Tibial artery (tissue), 4 donors: ENCODE data around the gene NDC80.
"Not testable (repeated sequence)": the region's sequence is repeated elsewhere in the genome, so short reads cannot be mapped to it uniquely, and the experiment has no call there.

Experiments
- DNase-seq, 2 donors: peaks; one replicate each; pipeline ENCODE4 v3.0.0-alpha.2; 2019
- H3K27ac ChIP-seq, 2 donors: fragments of 200-600 bp; sonication (generic) in 1 of 2; 1 replicate in 1 of 2; 2 replicates in 1 of 2; pipeline ENCODE4 v1.5.1; 2018 to 2019; ENCODE audit warnings: mild to moderate bottlenecking in 1 of 2
- H3K27me3 ChIP-seq, 2 donors: fragments of 200-600 bp; sonication (generic) in 1 of 2; one replicate each; pipeline versions ENCODE4 v1.5.1 to v1.6.0; 2016 to 2019
- H3K36me3 ChIP-seq, 3 donors: fragments of 200-600 bp; sonication (generic) in 2 of 3; one replicate each; pipeline ENCODE4 v1.5.1; 2016 to 2019; ENCODE audit warnings: mild to moderate bottlenecking in 2 of 3
- H3K4me1 ChIP-seq, 4 donors: fragments of 200-600 bp; sonication (generic) in 2 of 4; 1 replicate in 3 of 4; 2 replicates in 1 of 4; pipeline ENCODE4 v1.5.1; 2016 to 2019
- H3K4me3 ChIP-seq, 2 donors: fragments of 200-600 bp; sonication (generic) in 1 of 2; 1 replicate in 1 of 2; 2 replicates in 1 of 2; pipeline ENCODE4 v1.5.1; 2018 to 2019; ENCODE audit warnings: mild to moderate bottlenecking in 2 of 2
- H3K9me3 ChIP-seq, 3 donors: fragments of 200-600 bp; sonication (generic) in 1 of 3; one replicate each; pipeline ENCODE4 v1.5.1; 2016 to 2019
- intact Hi-C: fragments of 100-400 bp; cut with DNase I; formaldehyde crosslinking; loops from one replicate; pipeline ENCODE4 v1.15.0; 2023; ENCODE audit warnings: low total_unique reads
- TF ChIP-seq, protein P1 (sequence below), 2 experiments: fragments of 200-600 bp in 1 of 2; fragments of 450-650 bp in 1 of 2; IDR thresholded peaks; one replicate each; pipeline ENCODE4 v1.5.1; 2017 to 2019; ENCODE audit warnings: antibody characterized with exemption in 2 of 2, mild to moderate bottlenecking in 1 of 2, moderate library complexity in 1 of 2

The NDC80 gene

GRCh38 chr18:2657788-2658458 is 86.6 kb downstream of the NDC80 start:
- H3K27ac ChIP-seq = peak overlapping the region; percentile 21 to 98
- intact Hi-C loops = no loop called here
- H3K4me1 ChIP-seq = peaks cover 0 to 33% (median 14%) of the 10 kb centered on the region in 4 donors
- H3K36me3 ChIP-seq = no peaks in the 10 kb centered on the region
- no peak for DNase-seq
- no peaks in the 10 kb centered on the region for H3K27me3 ChIP-seq
- peak overlapping the region; percentile 83 to 94 for H3K4me3 ChIP-seq
- TF ChIP-seq, protein P1, sequence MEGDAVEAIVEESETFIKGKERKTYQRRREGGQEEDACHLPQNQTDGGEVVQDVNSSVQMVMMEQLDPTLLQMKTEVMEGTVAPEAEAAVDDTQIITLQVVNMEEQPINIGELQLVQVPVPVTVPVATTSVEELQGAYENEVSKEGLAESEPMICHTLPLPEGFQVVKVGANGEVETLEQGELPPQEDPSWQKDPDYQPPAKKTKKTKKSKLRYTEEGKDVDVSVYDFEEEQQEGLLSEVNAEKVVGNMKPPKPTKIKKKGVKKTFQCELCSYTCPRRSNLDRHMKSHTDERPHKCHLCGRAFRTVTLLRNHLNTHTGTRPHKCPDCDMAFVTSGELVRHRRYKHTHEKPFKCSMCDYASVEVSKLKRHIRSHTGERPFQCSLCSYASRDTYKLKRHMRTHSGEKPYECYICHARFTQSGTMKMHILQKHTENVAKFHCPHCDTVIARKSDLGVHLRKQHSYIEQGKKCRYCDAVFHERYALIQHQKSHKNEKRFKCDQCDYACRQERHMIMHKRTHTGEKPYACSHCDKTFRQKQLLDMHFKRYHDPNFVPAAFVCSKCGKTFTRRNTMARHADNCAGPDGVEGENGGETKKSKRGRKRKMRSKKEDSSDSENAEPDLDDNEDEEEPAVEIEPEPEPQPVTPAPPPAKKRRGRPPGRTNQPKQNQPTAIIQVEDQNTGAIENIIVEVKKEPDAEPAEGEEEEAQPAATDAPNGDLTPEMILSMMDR (IDR thresholded peaks at IDR 0.05) = no peak
- no peaks in the 10 kb centered on the region for H3K9me3 ChIP-seq

- H3K9me3 ChIP-seq, intact Hi-C loops, H3K36me3 ChIP-seq, DNase-seq, H3K27me3 ChIP-seq, H3K4me3 ChIP-seq, H3K27ac ChIP-seq: not testable (repeated sequence)
- H3K4me1 ChIP-seq = peaks cover 0 to 53% (median 18%) of the 10 kb centered on the region in 4 donors
Observed at GRCh38 chr18:2660849-2661248, 89.5 kb downstream of the NDC80 start.

- H3K4me3 ChIP-seq, H3K27me3 ChIP-seq, H3K27ac ChIP-seq, H3K9me3 ChIP-seq, DNase-seq, H3K36me3 ChIP-seq, intact Hi-C loops: not testable (repeated sequence)
- H3K4me1 ChIP-seq = peaks cover 0 to 50% (median 18%) of the 10 kb centered on the region in 4 donors
Observed at GRCh38 chr18:2662288-2662687, 90.9 kb downstream of the NDC80 start.

DNA sequence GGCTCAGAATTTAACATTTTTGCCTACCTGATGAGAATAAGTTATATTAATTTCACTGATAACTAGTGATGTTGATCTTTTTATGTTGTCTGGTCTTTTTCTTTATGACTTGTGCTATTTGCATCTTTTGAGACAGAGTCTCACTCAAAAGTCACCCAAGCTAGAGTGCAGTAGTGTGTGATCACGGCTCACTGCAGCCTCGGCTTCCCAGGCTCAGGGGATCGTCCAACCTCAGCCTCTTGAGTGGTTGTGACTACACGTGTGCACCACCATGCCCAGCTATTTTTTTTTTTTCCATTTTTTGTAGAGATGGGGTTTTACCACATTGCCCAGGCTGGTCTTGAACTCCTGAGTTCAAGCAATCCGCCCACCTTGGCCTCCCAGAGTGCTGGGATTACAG is 91.6 kb downstream of the NDC80 start:
- peaks cover 0 to 42% (median 18%) of the 10 kb centered on the region in 4 donors for H3K4me1 ChIP-seq
- H3K9me3 ChIP-seq = no peaks in the 10 kb centered on the region
- H3K4me3 ChIP-seq = no peak overlapping the region
- DNase-seq = no peak
- intact Hi-C loops = no loop called here
- no peaks in the 10 kb centered on the region for H3K27me3 ChIP-seq
- TF ChIP-seq, protein P1 (IDR thresholded peaks at IDR 0.05) = no peak
- H3K27ac ChIP-seq = no peak overlapping the region
- peaks cover 11 to 16% (median 12%) of the 10 kb centered on the region in 3 donors for H3K36me3 ChIP-seq
